H9 (cell line): ENCODE results near the gene PRMT7. TPM values are rescaled to one million over a fixed set of nuclear protein-coding genes. Genes with fewer than 3 reads are reported as not detected.

Experiments
- DNase-seq: peaks from one replicate; pipeline ENCODE4 v3.0.0-alpha.2; 2017
- H2AFZ ChIP-seq: one replicate; pipeline ENCODE4 v1.6.1; 2013; ENCODE audit warnings: mild to moderate bottlenecking, low read length, control low read depth, moderate library complexity
- H2AK5ac ChIP-seq: 2 replicates; pipeline ENCODE4 v1.6.1; 2013; ENCODE audit warnings: low read length, control low read depth, mixed read lengths; ENCODE audit not compliant: insufficient read length
- H2BK120ac ChIP-seq: one replicate; pipeline ENCODE4 v1.6.1; 2013; ENCODE audit warnings: low read depth, mild to moderate bottlenecking, low read length, control low read depth, inconsistent platforms; ENCODE audit not compliant: poor library complexity, severe bottlenecking
- H2BK12ac ChIP-seq: 2 replicates; pipeline ENCODE4 v1.6.1; 2013; ENCODE audit warnings: low read length, control low read depth, mixed read lengths, low read depth; ENCODE audit not compliant: insufficient read length
- H2BK15ac ChIP-seq: 2 replicates; pipeline ENCODE4 v1.6.1; 2013; ENCODE audit warnings: low read depth, low read length, control low read depth
- H2BK20ac ChIP-seq: one replicate; pipeline ENCODE4 v1.6.1; 2013; ENCODE audit warnings: low read depth, mild to moderate bottlenecking, low read length, control low read depth, inconsistent platforms; ENCODE audit not compliant: poor library complexity, severe bottlenecking
- H2BK5ac ChIP-seq: 2 replicates; pipeline ENCODE4 v1.6.1; 2013; ENCODE audit warnings: low read length, control low read depth, mixed read lengths; ENCODE audit not compliant: insufficient read length
- H3K14ac ChIP-seq: 2 replicates; pipeline ENCODE4 v1.6.1; 2013; ENCODE audit warnings: low read length, control low read depth; ENCODE audit not compliant: insufficient read depth
- H3K18ac ChIP-seq: 2 replicates; pipeline ENCODE4 v1.6.1; 2013; ENCODE audit warnings: low read depth, mild to moderate bottlenecking, mixed read lengths, low read length, control low read depth; ENCODE audit not compliant: insufficient read length
- H3K23ac ChIP-seq: 2 replicates; pipeline ENCODE4 v1.6.1; 2013; ENCODE audit warnings: low read length, control low read depth, mixed read lengths, low read depth; ENCODE audit not compliant: insufficient read length
- H3K23me2 ChIP-seq: 2 replicates; pipeline ENCODE4 v1.6.1; 2013; ENCODE audit warnings: low read depth, mild to moderate bottlenecking, mixed read lengths, low read length, control low read depth; ENCODE audit not compliant: insufficient read length, poor library complexity, severe bottlenecking
- H3K27ac ChIP-seq: 2 replicates; pipeline ENCODE4 v1.5.1; 2013; ENCODE audit warnings: low read length, control low read depth, mixed read lengths, low read depth; ENCODE audit not compliant: insufficient read length
- H3K27me3 ChIP-seq: 2 replicates; pipeline ENCODE4 v1.6.1; 2013; ENCODE audit warnings: low read length, control low read depth, inconsistent platforms; ENCODE audit not compliant: insufficient read depth
- H3K4ac ChIP-seq: 2 replicates; pipeline ENCODE4 v1.6.1; 2013; ENCODE audit warnings: low read depth, mild to moderate bottlenecking, control low read depth, inconsistent platforms, low read length, moderate library complexity
- H3K4me1 ChIP-seq: 2 replicates; pipeline ENCODE4 v1.6.1; 2013; ENCODE audit warnings: low read length, control low read depth, inconsistent platforms; ENCODE audit not compliant: insufficient read depth
- H3K4me2 ChIP-seq: 2 replicates; pipeline ENCODE4 v1.6.1; 2013; ENCODE audit warnings: low read length, control low read depth, mixed read lengths; ENCODE audit not compliant: insufficient read length, insufficient read depth
- H3K56ac ChIP-seq: 2 replicates; pipeline ENCODE4 v1.6.1; 2013; ENCODE audit warnings: low read depth, mild to moderate bottlenecking, mixed read lengths, low read length, control low read depth; ENCODE audit not compliant: insufficient read length
- H3K79me1 ChIP-seq: 2 replicates; pipeline ENCODE4 v1.6.1; 2013; ENCODE audit warnings: low read depth, mild to moderate bottlenecking, moderate library complexity, low read length, control low read depth, inconsistent platforms; ENCODE audit not compliant: insufficient read depth, poor library complexity, severe bottlenecking
- H3K79me2 ChIP-seq: 2 replicates; pipeline ENCODE4 v1.6.1; 2013; ENCODE audit warnings: low read length, control low read depth, inconsistent platforms; ENCODE audit not compliant: insufficient read depth
- H3K9ac ChIP-seq: 2 replicates; pipeline ENCODE4 v1.6.1; 2013; ENCODE audit warnings: low read length, control low read depth, mixed read lengths; ENCODE audit not compliant: insufficient read length; ENCODE audit errors: extremely low read depth
- H3K9me3 ChIP-seq: one replicate; pipeline ENCODE4 v1.6.1; 2013; ENCODE audit warnings: low read depth, low read length, inconsistent platforms; ENCODE audit not compliant: control insufficient read depth
- H3T11ph ChIP-seq: one replicate; pipeline ENCODE4 v1.6.1; 2013; ENCODE audit warnings: mild to moderate bottlenecking, low read length, control low read depth, inconsistent platforms
- H4K20me1 ChIP-seq: one replicate; pipeline ENCODE4 v1.6.1; 2013; ENCODE audit not compliant: control insufficient read depth, insufficient read length, insufficient read depth
- H4K5ac ChIP-seq: 2 replicates; pipeline ENCODE4 v1.6.1; 2013; ENCODE audit warnings: low read depth, mild to moderate bottlenecking, mixed read lengths, low read length, control low read depth; ENCODE audit not compliant: insufficient read length
- H4K8ac ChIP-seq: replicated peaks from 2 replicates; pipeline ENCODE4 v1.6.1; 2013; ENCODE audit warnings: low read length, control low read depth, mixed read lengths, low read depth; ENCODE audit not compliant: insufficient read length
- H4K91ac ChIP-seq: 2 replicates; pipeline ENCODE4 v1.6.1; 2013; ENCODE audit warnings: low read depth, mild to moderate bottlenecking, moderate library complexity, mixed read lengths, low read length, control low read depth; ENCODE audit not compliant: insufficient read length
- H3K27ac Mint-ChIP-seq, 3 experiments: 2 replicates in 2 of 3; 3 replicates in 1 of 3; pipeline ENCODE4 v1.8.0; 2020 to 2021; ENCODE audit warnings: mixed read lengths in 3 of 3, mild to moderate bottlenecking in 1 of 3, moderate library complexity in 1 of 3
- H3K27me3 Mint-ChIP-seq: 2 replicates; pipeline ENCODE4 v1.8.0; 2021; ENCODE audit warnings: low read depth, mild to moderate bottlenecking, moderate library complexity, mixed read lengths
- H3K36me3 Mint-ChIP-seq, 3 experiments: 2 replicates in 2 of 3; 3 replicates in 1 of 3; pipeline ENCODE4 v1.8.0; 2020 to 2021; ENCODE audit warnings: low read depth in 3 of 3, mixed read lengths in 3 of 3; ENCODE audit not compliant: insufficient read depth in 1 of 3
- H3K4me1 Mint-ChIP-seq, 2 experiments: 2 replicates each; pipeline ENCODE4 v1.8.0; 2020; ENCODE audit warnings: mixed read lengths in 2 of 2
- H3K4me3 Mint-ChIP-seq, 2 experiments: 2 replicates in 1 of 2; 3 replicates in 1 of 2; pipeline ENCODE4 v1.8.0; 2020 to 2021; ENCODE audit warnings: mild to moderate bottlenecking in 2 of 2, mixed read lengths in 2 of 2, moderate library complexity in 1 of 2
- H3K9me3 Mint-ChIP-seq, 2 experiments: 2 replicates in 1 of 2; 3 replicates in 1 of 2; pipeline ENCODE4 v1.8.0; 2020; ENCODE audit warnings: mild to moderate bottlenecking in 2 of 2, mixed read lengths in 2 of 2, moderate library complexity in 1 of 2
- WGBS: extraction: QIAGEN DNeasy Blood & Tissue Kit; methylation state at CpG from one replicate; pipeline ENCODE4 v1.1.7; 2013; ENCODE audit warnings: missing lambda C conversion rate, low lambda C conversion rate, mixed read lengths; ENCODE audit not compliant: insufficient read length; ENCODE audit errors: extremely low coverage; 5-methylcytosine and 5-hydroxymethylcytosine counted together
- total RNA-seq: library from RNA; stranded (reverse); gene quantifications from 2 replicates; pipeline ENCODE4 v1.2.1, GENCODE V29; 2021
- TF ChIP-seq, protein P1 (sequence below): fragments of 200-600 bp; sonication (generic); conservative IDR thresholded peaks from 3 replicates; pipeline ENCODE4 v1.8.0; 2021; ENCODE audit warnings: antibody characterized with exemption, mild to moderate bottlenecking

PRMT7 gene
- total RNA-seq, 1 experiment from 2014 or later = 56.6 TPM

DNA sequence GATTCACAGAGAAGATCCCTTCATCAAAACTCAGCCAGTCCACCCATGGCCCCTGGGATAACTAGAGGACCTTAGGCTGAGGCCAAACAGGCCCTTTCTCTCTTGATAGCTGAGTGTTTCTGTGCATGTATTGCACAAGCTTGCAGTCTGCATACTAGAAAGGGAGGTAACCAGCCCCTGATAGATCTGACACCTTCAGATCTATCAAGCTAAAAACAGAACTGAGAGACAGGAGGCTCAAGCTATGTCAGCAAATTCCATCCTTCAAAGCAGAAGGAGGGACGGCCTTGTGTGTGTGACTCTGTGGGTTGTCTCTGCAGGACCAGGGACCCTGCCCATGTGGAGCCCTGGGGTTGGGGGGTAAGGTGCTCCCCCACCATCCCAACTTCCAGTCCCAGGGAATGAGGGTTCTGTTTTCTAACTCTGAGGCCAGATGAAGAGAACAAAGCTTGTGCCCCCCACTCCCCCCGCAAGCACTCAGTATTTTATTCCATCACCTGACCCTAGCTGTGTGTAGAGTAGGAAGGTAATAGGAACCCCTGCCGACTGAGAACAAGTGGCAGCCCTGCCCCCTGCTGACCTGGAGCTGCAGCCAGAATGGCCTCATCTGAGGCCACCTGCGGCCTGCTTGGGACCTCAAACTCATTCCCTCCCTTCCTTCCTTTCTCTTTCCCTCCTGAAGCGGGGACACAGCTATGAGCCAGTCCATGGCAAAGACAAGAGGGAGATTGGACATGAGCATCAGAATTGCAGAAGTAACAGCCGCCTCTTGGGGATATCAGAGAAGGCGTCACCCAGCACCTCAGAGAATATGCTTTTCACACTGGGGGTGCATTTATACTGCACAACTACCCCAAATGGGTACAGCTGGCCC is 73.7 kb downstream of the PRMT7 start:
- H3K4me3 Mint-ChIP-seq = no peak overlapping the region
- TF ChIP-seq, protein P1, sequence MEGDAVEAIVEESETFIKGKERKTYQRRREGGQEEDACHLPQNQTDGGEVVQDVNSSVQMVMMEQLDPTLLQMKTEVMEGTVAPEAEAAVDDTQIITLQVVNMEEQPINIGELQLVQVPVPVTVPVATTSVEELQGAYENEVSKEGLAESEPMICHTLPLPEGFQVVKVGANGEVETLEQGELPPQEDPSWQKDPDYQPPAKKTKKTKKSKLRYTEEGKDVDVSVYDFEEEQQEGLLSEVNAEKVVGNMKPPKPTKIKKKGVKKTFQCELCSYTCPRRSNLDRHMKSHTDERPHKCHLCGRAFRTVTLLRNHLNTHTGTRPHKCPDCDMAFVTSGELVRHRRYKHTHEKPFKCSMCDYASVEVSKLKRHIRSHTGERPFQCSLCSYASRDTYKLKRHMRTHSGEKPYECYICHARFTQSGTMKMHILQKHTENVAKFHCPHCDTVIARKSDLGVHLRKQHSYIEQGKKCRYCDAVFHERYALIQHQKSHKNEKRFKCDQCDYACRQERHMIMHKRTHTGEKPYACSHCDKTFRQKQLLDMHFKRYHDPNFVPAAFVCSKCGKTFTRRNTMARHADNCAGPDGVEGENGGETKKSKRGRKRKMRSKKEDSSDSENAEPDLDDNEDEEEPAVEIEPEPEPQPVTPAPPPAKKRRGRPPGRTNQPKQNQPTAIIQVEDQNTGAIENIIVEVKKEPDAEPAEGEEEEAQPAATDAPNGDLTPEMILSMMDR = no peak
- H3K27ac Mint-ChIP-seq = peak overlapping the region in 1 of 3 experiments; percentile 56; a peak in 1 of 7 replicates

More for the DNA sequence above, 73.7 kb downstream of the PRMT7 start:
- H2BK15ac ChIP-seq = no peak overlapping the region
- Mint-ChIP-seq H3K27me3 (peaks cover 1% of the 10 kb centered on the region; the same call in 1 of the 2 replicates), H3K36me3 (no peaks in the 10 kb centered on the region; a peak in 1 of 7 replicates), H3K9me3 (no peaks in the 10 kb centered on the region; a peak in 1 of 5 replicates), H3K4me1 (peaks cover 56 to 57% of the 10 kb centered on the region in 2 experiments)
- DNase-seq = peak; percentile 69
- no peak overlapping the region for H3K4me2 ChIP-seq
- H2BK20ac ChIP-seq = no peak overlapping the region
- no peak overlapping the region for H2AFZ ChIP-seq
- H4K91ac ChIP-seq = no peak overlapping the region
- no peak overlapping the region for H3K56ac ChIP-seq
- H3K23ac ChIP-seq = no peak overlapping the region
- H3K27ac ChIP-seq = no peak overlapping the region
- no peak overlapping the region for H2AK5ac ChIP-seq
- no peak overlapping the region for H3K14ac ChIP-seq
- H3K79me2 ChIP-seq = no peaks in the 10 kb centered on the region
- no peak overlapping the region for H2BK120ac ChIP-seq
- H3K9me3 ChIP-seq = no peaks in the 10 kb centered on the region
- H3K79me1 ChIP-seq = no peaks in the 10 kb centered on the region
- no peak overlapping the region for H4K5ac ChIP-seq
- H3K18ac ChIP-seq = no peak overlapping the region
- H3K27me3 ChIP-seq = no peaks in the 10 kb centered on the region
- H3K4ac ChIP-seq = no peak overlapping the region
- no peaks in the 10 kb centered on the region for H4K20me1 ChIP-seq
- no peak overlapping the region for H3K9ac ChIP-seq
- WGBS = no CpG with 5 or more reads among the region's 7 CpGs
- H2BK5ac ChIP-seq = no peak overlapping the region
- H2BK12ac ChIP-seq = no peak overlapping the region
- no peak overlapping the region for H3T11ph ChIP-seq
- H3K4me1 ChIP-seq = peaks cover 12% of the 10 kb centered on the region; the same call in 1 of the 2 replicates
- no peak overlapping the region for H4K8ac ChIP-seq
- H3K23me2 ChIP-seq = no peaks in the 10 kb centered on the region
